ENCODE results near the gene FNDC3B. TPM values are rescaled to one million over a fixed set of nuclear protein-coding genes. Genes with fewer than 3 reads are reported as not detected.
A peak's percentile ranks its signal among the peaks of the same experiment; 100 is the strongest.

Gene FNDC3B
- total RNA-seq, 1 donor from 2014 or later = 290 TPM

GRCh38 chr3:172096881-172097420, 57.6 kb downstream of the FNDC3B start:
- peak overlapping the region; percentile 14 for H3K4me3 Mint-ChIP-seq (ENCODE audit: unreplicated experiment)

GRCh38 chr3:172097585-172097984, 58.2 kb downstream of the FNDC3B start:
- Mint-ChIP-seq H3K27me3 (ENCODE audit: low read depth) (no peaks in the 10 kb centered on the region), H3K4me1 (ENCODE audit: low read depth) (peaks cover 84% of the 10 kb centered on the region), H3K9me3 (ENCODE audit: low read depth) (no peaks in the 10 kb centered on the region), H3K4me3 (ENCODE audit: unreplicated experiment) (no peak overlapping the region), H3K36me3 (ENCODE audit: low read depth) (peaks cover under 1% of the 10 kb centered on the region), H3K27ac (ENCODE audit: unreplicated experiment) (peak overlapping the region; percentile 88)
- TF ChIP-seq CTCF (IDR thresholded peaks at IDR 0.05) = no peak
- no peak for DNase-seq (ENCODE audit: low spot score)

More at GRCh38 chr3:172096881-172097420, 57.6 kb downstream of the FNDC3B start:
- peaks cover 84% of the 10 kb centered on the region for H3K4me1 Mint-ChIP-seq (ENCODE audit: low read depth)
- TF ChIP-seq CTCF (IDR thresholded peaks at IDR 0.05) = no peak
- H3K27ac Mint-ChIP-seq (ENCODE audit: unreplicated experiment) = peak overlapping the region; percentile 71
- no peaks in the 10 kb centered on the region for H3K27me3 Mint-ChIP-seq (ENCODE audit: low read depth)
- DNase-seq (ENCODE audit: low spot score) = no peak
- no peaks in the 10 kb centered on the region for H3K9me3 Mint-ChIP-seq (ENCODE audit: low read depth)
- peaks cover 2% of the 10 kb centered on the region for H3K36me3 Mint-ChIP-seq (ENCODE audit: low read depth)

GRCh38 chr3:172098698-172099494, 59.5 kb downstream of the FNDC3B start:
- no peaks in the 10 kb centered on the region for H3K9me3 Mint-ChIP-seq (ENCODE audit: low read depth)
- peak overlapping the region; percentile 88 for H3K27ac Mint-ChIP-seq (ENCODE audit: unreplicated experiment)
- no peak for TF ChIP-seq CTCF (IDR thresholded peaks at IDR 0.05)
- no peak for DNase-seq (ENCODE audit: low spot score)
- no peaks in the 10 kb centered on the region for H3K36me3 Mint-ChIP-seq (ENCODE audit: low read depth)
- peaks cover 92% of the 10 kb centered on the region for H3K4me1 Mint-ChIP-seq (ENCODE audit: low read depth)
- H3K27me3 Mint-ChIP-seq (ENCODE audit: low read depth) = no peaks in the 10 kb centered on the region
- H3K4me3 Mint-ChIP-seq (ENCODE audit: unreplicated experiment) = peak overlapping the region; percentile 40

GRCh38 chr3:172099495-172099808, 60.1 kb downstream of the FNDC3B start:
- Mint-ChIP-seq H3K4me3 (ENCODE audit: unreplicated experiment) (no peak overlapping the region), H3K27ac (ENCODE audit: unreplicated experiment) (peak overlapping the region; percentile 88), H3K9me3 (ENCODE audit: low read depth) (no peaks in the 10 kb centered on the region), H3K27me3 (ENCODE audit: low read depth) (no peaks in the 10 kb centered on the region), H3K4me1 (ENCODE audit: low read depth) (peaks cover 94% of the 10 kb centered on the region), H3K36me3 (ENCODE audit: low read depth) (no peaks in the 10 kb centered on the region)
- no peak for TF ChIP-seq CTCF (IDR thresholded peaks at IDR 0.05)
- DNase-seq (ENCODE audit: low spot score) = no peak

- Mint-ChIP-seq H3K27me3 (ENCODE audit: low read depth) (no peaks in the 10 kb centered on the region), H3K9me3 (ENCODE audit: low read depth) (no peaks in the 10 kb centered on the region), H3K27ac (ENCODE audit: unreplicated experiment) (no peak overlapping the region), H3K4me3 (ENCODE audit: unreplicated experiment) (no peak overlapping the region), H3K4me1 (ENCODE audit: low read depth) (peaks cover 94% of the 10 kb centered on the region), H3K36me3 (ENCODE audit: low read depth) (no peaks in the 10 kb centered on the region)
- no peak for TF ChIP-seq CTCF (IDR thresholded peaks at IDR 0.05)
- no peak for DNase-seq (ENCODE audit: low spot score)
Measured at GRCh38 chr3:172100482-172100881, 61.1 kb downstream of the FNDC3B start.

Measured in chondrocyte (in vitro differentiated cells).